ENCODE data around the gene CREB1. TPM values are rescaled to one million over a fixed set of nuclear protein-coding genes. Genes with fewer than 3 reads are reported as not detected.

The CREB1 gene
- total RNA-seq, 1 donor from 2014 or later: 54.5 TPM

DNA sequence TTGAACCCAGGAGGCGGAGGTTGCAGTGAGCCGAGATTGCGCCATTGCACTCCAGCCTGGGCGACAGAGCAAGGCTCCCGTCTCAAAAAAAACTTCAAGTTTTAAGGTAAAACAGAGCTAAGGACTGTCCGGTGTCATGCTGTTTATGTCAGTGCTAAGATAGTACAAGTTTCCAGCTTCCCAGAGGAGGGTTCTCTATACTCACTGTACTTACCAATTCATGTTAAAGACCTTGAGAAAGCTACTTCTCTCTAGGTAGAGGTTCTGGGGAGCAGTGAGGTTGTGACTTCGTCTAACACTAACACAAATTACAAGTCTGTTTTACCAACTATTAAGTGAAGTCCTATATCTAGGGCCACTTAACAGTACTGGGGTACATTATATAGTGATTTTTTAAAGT lies 76.6 kb downstream of the CREB1 start:
- Histone ChIP-seq H3K36me3 (ENCODE audit: control insufficient read depth, insufficient read depth, low read length) (no peaks in the 10 kb centered on the region), H3K4me3 (ENCODE audit: low read depth, low read length) (no peak overlapping the region), H3K27me3 (ENCODE audit: control insufficient read depth, insufficient read depth, low read length) (no peaks in the 10 kb centered on the region)
- TF ChIP-seq, protein P1, sequence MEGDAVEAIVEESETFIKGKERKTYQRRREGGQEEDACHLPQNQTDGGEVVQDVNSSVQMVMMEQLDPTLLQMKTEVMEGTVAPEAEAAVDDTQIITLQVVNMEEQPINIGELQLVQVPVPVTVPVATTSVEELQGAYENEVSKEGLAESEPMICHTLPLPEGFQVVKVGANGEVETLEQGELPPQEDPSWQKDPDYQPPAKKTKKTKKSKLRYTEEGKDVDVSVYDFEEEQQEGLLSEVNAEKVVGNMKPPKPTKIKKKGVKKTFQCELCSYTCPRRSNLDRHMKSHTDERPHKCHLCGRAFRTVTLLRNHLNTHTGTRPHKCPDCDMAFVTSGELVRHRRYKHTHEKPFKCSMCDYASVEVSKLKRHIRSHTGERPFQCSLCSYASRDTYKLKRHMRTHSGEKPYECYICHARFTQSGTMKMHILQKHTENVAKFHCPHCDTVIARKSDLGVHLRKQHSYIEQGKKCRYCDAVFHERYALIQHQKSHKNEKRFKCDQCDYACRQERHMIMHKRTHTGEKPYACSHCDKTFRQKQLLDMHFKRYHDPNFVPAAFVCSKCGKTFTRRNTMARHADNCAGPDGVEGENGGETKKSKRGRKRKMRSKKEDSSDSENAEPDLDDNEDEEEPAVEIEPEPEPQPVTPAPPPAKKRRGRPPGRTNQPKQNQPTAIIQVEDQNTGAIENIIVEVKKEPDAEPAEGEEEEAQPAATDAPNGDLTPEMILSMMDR (IDR thresholded peaks at IDR 0.05; ENCODE audit: insufficient read depth, low read length, poor library complexity, severe bottlenecking): no peak
- DNase-seq (ENCODE audit: low read depth): no peak

DNA sequence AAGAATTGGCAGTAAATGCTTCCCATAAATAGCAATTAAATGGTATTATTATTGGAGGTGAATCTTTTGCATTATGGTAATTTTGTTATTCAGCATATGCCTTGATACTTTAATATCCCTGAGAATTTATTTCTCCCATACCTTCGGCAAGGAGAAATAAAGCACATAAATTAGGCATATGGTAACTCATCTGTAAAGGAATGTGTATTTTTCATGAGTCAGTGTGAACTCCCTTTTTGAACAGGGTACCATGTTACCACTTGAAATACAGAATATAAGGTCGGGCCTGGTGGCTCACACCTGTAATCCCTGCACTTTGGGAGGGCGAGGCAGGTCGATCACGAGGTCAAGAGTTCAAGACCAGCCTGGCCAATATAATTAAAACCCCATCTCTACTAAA lies 77.1 kb downstream of the CREB1 start:
- Histone ChIP-seq H3K4me3 (ENCODE audit: low read depth, low read length) (no peak overlapping the region), H3K27me3 (ENCODE audit: control insufficient read depth, insufficient read depth, low read length) (no peaks in the 10 kb centered on the region), H3K36me3 (ENCODE audit: control insufficient read depth, insufficient read depth, low read length) (no peaks in the 10 kb centered on the region)
- TF ChIP-seq, protein P1 (IDR thresholded peaks at IDR 0.05; ENCODE audit: insufficient read depth, low read length, poor library complexity, severe bottlenecking): no peak
- DNase-seq (ENCODE audit: low read depth): no peak

DNA sequence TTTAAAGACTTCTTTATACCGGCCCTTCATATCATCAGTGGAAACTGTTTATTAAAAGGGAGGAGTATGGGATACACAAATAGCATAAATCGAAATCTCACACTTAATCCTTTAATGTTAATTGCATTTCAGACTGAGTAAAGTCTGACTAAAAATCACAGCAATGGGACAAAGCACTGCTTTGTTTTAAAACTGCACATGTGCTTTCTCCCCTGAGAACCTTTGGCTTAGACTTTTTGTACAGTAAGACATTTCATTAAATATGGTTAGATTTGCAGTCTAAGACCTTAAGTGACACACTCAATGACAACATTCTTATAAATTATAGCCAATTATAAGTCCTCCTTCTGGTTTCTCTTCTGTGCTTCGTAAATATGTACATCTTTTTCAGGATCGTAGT lies 83.0 kb downstream of the CREB1 start:
- DNase-seq (ENCODE audit: low read depth): no peak
- TF ChIP-seq, protein P1 (IDR thresholded peaks at IDR 0.05; ENCODE audit: insufficient read depth, low read length, poor library complexity, severe bottlenecking): no peak
- no peak overlapping the region for H3K4me3 ChIP-seq (ENCODE audit: low read depth, low read length)
- no peaks in the 10 kb centered on the region for H3K36me3 ChIP-seq (ENCODE audit: control insufficient read depth, insufficient read depth, low read length)
- H3K27me3 ChIP-seq (ENCODE audit: control insufficient read depth, insufficient read depth, low read length): no peaks in the 10 kb centered on the region

DNA sequence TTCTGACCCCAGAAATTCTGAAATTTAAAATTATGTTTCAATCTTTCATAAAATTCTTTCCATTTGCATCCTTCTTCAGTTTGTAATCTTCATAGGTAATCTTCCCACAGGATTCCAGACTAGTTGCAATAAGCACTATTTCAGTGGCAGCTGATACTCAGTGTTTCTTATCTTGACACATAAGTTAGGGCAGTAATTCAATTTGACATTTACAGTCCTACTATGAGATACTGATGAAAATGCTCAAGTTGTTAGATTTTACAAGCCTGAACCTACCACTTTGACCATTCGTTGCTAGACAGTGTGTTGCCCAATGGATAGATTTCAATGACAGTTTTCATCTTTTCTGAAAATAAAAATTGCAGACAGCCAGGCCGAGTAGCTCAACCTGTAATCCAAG lies 85.1 kb downstream of the CREB1 start:
- TF ChIP-seq, protein P1 (IDR thresholded peaks at IDR 0.05; ENCODE audit: insufficient read depth, low read length, poor library complexity, severe bottlenecking): no peak
- no peaks in the 10 kb centered on the region for H3K27me3 ChIP-seq (ENCODE audit: control insufficient read depth, insufficient read depth, low read length)
- no peak for DNase-seq (ENCODE audit: low read depth)
- H3K36me3 ChIP-seq (ENCODE audit: control insufficient read depth, insufficient read depth, low read length): no peaks in the 10 kb centered on the region
- H3K4me3 ChIP-seq (ENCODE audit: low read depth, low read length): no peak overlapping the region

DNA sequence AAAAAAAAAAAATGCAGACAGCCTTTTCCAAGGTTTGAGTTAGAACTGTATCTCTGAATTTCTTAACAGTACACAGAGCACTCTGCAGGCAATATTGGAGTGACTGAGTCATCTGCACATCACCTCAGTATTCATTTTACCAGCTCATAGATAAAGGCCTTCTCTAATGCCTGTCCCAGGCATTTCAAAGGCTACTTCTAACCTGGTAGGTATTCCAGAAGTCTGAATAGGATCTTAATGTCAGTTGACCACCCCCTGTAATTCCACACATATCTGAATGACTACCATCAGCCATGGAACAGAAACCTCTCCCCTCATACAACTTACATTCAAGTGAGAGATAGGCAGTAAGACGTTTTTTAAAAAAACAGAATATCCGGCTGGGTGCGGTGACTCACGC lies 86.4 kb downstream of the CREB1 start:
- TF ChIP-seq, protein P1 (IDR thresholded peaks at IDR 0.05; ENCODE audit: insufficient read depth, low read length, poor library complexity, severe bottlenecking): no peak
- H3K4me3 ChIP-seq (ENCODE audit: low read depth, low read length): no peak overlapping the region
- no peaks in the 10 kb centered on the region for H3K36me3 ChIP-seq (ENCODE audit: control insufficient read depth, insufficient read depth, low read length)
- DNase-seq (ENCODE audit: low read depth): no peak
- H3K27me3 ChIP-seq (ENCODE audit: control insufficient read depth, insufficient read depth, low read length): no peaks in the 10 kb centered on the region

DNA sequence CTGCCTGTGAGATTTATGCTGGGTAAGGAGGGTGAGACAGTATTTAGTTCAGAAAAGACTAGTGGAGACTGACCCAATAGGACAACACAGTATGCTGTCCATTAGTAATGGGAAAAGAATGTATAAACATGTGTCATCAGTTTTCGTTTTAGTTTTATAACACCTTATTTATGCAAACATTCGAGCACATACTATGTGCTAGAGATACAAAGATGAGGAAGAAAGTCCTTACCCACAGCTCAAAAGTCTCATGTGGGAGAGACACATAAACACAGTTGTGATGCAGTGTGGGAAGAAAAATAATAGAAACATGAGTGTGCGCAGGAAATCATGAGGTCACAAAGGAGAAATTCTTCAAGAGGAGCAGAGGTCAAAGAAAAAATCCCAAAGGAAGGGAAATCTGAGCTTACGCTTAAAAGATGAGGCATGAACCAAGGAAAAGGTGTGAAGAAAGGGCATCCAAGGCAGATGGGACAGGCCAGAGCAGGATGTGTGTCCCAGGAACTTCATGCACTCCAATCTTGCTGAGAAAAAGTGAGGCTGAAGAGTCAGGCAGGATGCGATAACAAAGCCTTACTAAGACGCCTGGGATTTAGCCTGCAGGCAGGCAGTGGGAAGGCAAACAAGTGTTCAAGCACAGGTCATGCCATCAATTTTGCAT lies 87.4 kb downstream of the CREB1 start:
- no peak for DNase-seq (ENCODE audit: low read depth)
- TF ChIP-seq, protein P1 (IDR thresholded peaks at IDR 0.05; ENCODE audit: insufficient read depth, low read length, poor library complexity, severe bottlenecking): no peak
- no peaks in the 10 kb centered on the region for H3K36me3 ChIP-seq (ENCODE audit: control insufficient read depth, insufficient read depth, low read length)
- H3K4me3 ChIP-seq (ENCODE audit: low read depth, low read length): no peak overlapping the region
- H3K27me3 ChIP-seq (ENCODE audit: control insufficient read depth, insufficient read depth, low read length): no peaks in the 10 kb centered on the region

All from kidney epithelial cell (primary cell).